ENCODE results near the gene TARS2.

TARS2 gene

DNA sequence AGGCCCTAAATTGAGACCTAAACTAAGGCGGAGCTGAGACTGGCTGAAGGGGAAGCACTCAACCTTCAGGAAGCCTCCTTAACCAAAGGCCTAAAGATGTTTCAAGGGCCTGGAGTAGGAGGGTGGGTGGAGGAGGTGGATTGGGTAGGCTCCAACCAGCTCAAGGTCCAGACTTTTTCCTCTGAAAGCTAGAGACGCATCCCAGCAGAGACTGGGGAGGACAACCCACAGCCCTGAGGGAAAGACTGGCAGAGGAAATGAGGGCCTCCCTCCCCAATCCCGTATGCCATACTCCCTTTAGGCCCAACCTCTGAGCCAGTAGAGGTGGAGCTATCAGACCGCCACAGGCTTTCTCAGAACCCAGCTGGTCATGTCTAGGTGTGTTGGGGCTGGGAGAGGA is 21.8 kb downstream of the TARS2 start:
- FAIRE-seq: no peak

DNA sequence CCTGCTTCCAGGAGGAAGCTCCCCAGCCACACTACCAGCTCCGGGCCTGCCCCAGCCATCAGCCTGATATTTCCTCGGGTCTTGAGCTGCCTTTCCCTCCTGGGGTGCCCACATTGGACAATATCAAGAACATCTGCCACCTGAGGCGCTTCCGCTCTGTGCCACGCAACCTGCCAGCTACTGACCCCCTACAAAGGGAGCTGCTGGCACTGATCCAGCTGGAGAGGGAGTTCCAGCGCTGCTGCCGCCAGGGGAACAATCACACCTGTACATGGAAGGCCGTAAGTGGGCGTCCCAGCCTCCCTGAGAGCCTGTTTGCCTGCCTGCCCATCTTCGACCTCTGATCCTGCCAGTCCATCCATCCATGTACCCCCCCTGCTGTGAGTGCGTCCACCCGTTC is 24.3 kb downstream of the TARS2 start:
- no peak for FAIRE-seq

DNA sequence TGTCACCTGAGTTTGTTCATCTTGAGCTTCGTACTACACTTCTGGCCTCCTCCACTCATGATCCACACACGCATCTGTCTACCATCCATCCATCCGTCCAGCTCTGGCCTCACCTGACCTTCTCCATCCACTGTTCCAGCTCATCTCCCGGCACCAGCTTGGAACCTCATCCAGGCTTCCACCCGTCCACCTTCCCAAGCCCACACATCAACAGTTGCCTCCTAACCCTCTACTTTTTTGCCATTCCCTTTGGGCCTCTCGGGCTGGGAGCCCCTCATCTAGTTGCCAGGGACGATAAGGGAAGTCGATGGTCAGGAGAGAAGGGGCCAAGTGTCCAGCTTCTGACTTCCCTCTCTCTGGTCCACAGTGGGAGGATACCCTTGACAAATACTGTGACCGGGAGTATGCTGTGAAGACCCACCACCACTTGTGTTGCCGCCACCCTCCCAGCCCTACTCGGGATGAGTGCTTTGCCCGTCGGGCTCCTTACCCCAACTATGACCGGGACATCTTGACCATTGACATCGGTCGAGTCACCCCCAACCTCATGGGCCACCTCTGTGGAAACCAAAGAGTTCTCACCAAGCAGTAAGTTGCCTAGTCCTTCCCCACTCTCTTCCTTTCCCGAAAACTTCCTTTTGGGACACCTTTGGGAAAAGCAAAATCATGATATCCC is 24.9 kb downstream of the TARS2 start:
- FAIRE-seq: no peak

DNA sequence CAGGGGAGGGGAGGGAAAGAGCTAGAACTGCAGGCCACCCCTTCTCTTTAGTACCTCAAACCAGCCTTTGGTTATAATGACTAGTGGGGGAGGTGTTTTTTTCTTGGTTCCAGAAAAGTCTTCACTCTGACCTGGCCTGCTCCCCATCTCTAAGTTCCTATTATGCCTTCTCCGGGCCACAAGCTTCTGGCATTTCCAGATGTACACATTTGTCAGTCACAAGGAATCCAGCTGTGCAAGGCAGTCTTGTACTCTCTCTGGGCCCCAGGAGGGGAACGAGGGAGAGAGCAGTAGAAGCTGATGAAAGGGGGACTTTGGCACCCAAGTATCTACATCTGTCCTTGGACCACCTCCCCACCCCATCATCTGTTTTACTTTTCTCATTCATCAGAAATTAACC is 25.6 kb downstream of the TARS2 start:
- FAIRE-seq: no peak

DNA sequence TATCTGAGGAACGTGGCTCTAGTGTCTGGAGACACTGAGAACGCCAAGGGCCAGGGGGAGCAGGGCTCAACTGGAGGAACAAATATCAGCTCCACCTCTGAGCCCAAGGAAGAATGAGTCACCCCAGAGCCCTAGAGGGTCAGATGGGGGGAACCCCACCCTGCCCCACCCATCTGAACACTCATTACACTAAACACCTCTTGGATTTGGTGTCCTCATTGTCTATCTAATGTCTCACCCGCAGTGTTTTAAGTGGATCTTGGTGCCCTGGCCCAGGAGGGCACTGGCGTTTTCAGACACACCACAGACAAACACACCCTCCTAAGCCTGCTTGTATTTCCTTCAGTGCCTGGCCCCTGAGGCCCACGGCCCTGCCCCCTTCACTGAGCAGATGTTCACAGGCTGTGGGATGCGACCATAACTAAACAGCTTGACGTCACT is 26.2 kb downstream of the TARS2 start:
- no peak for FAIRE-seq

DNA sequence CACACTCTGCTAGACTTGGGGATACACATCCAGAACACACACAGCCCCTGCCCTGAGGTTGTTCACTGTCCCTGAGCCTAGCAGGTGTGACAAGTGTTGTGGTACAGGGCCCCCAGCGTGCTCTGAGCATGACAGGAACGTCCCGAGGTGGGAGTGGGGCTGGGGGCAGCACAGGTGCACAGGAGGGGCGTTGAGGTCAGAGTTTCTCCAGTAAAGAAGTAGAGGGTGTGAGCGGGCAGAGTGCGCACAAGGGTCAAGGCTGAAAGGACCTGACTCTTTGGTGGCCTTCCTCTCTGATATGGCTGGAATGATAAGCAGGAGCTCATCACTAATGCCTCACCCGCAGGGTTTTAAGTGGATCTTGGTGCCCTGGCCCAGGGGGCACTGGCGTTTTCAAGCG is 27.0 kb downstream of the TARS2 start:
- FAIRE-seq: no peak

DNA sequence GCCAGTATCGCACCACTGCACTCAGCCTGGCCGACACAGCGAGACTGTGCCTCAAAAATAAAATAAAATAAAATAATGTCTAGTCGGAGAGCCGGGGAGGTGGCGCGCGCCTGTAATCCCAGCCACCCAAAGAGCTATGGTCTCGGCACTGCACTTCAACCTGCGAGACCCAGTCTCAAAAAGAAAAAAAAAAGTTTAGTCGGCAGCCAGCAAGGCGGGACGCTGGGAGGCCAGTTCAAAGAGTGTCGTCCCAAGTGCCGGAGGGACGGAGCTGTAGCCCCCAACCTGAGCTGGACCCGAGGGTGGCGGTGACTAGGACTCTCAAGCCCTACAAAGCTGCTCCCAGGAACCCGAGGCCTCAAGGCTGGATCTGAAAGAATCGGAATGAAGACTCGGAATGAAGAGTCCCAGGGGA is 27.7 kb downstream of the TARS2 start:
- FAIRE-seq: no peak

DNA sequence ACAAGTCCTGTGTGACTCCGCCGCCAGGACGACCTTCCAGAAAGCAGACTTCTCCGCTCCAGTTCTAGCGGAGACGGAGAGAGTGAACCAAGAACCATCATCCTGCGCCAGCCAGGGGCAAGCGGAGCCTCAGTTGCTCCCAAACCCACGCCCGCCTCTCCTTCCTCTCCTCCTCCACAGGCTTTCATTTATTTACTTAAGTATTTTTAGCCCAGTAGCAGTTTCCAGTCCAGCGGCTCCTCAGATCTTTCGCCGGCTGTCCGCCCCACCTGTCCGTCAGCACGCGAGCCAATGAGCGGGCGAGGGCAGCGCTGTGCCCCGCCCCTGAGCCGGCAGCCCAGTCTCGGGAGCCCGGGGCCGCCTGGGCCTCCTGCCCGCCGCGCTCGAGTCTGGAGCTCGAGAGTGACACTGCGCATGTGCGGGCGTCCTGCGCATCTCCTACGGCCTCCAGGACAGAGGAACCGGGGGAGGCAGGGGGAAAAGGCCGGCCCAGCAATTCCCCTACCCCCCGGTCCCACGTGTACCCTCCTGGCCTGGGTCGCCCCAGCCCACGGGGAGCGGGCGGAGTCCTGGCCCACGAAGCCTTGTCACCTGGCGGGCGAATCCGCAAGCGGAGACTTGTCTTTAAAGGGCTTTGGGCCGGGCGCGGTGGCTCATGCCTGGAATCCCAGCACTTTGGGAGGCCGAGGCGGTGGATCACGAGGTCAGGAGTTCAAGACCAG is 28.3 kb downstream of the TARS2 start, which contains the start of gene FALEC:
FALEC (plus strand) TSS at position 425 of the 722 bp plus-strand sequence.
- no peak for FAIRE-seq

DNA sequence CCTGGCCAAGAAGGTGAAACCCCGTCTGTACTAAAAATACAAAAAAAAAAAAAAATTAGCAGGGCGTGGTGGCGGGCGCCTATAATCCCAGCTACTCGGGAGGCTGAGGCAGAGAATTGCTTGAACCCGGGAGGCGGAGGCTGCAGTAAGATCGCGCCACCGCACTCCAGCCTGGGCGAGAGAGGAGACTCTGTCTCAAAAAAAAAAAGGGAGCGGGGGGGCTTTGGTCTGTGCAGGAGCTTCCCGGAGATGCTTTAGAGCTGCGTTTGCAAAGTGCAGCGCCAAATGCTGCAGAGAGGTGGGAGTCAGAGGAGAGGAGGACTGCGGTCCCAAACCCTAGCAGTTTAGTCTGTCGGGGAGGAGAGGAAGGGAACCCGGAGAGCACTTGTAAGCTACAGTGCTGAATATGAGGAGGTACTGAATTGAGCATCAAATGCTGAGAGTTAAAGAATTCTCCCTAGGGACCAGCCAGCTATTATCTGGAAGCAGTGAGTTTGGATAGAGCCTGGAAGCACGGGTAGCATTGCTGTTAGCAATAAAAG is 28.9 kb downstream of the TARS2 start:
- FAIRE-seq: no peak

DNA sequence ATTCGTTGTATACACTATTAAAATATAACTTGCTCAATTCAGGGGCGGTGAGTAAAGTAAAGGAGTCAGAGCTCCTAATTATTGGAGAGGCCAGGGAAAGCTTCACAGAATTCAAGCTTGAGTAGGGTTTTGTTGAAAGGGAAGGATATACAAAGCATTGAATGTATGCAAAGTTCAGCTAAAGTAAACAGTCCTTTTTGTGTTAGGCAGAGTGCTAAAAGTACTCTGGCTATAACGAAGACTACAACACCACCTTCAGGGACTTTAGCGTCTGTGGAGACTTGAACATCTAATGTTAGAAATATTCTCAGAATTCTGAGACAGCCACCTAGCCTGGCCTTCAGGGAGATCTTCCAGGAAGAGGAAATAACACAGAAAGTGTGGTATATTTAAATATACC is 29.4 kb downstream of the TARS2 start:
- FAIRE-seq: no peak

DNA sequence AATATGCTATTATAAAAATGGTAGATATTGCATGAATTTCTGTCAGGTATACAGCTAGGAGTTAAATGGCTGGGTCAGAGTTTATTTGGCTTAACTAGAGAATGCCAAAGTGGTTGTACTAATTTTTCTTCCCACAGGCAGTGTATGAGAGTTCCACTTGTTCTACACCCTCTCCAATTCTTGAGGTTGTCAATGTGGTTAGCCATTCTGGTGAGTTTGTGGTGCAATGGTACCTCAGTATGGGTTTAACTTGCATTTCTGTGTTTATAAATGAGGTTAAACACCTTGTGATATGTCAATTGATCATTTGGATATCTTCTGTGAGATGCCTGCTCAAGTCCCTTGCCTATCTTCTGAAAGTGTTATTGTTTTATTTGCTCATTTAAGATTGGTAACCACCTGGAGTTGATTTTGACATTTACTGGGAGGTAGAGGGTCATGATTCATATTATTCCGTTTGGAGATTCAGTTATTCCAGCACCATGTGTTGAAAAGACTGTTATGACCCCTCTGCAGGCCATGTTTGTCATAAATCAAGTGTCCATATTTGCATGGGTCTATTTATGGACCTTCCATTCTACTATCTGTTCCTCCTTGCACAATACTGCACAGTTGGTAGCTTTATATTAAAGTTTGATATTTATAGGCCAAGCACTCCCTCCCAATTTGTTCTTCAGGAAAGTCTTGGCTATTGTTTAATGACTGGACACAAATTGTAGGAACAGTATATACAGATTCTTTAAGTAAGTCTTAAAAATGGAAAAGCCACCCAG is 34.2 kb downstream of the TARS2 start:
- no peak for FAIRE-seq

DNA sequence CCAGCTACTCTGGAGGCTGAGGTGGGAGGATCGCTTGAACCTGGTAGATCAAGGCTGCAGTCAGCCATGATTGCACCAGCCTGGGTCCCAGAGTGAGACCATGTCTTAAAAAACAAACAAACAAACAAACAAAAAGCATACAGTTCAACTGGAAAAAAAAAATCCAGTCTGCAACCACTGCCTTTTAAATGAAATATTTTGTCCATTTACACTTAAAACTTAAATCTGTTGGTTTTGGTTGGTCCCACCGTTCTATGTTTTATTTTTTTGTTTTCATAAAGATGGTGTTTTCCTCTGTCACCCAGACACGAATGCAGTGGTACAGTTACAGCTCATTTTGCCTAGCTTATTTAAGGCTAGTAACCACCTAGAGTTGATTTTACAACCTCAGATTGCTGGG is 38.1 kb downstream of the TARS2 start:
- FAIRE-seq: no peak

DNA sequence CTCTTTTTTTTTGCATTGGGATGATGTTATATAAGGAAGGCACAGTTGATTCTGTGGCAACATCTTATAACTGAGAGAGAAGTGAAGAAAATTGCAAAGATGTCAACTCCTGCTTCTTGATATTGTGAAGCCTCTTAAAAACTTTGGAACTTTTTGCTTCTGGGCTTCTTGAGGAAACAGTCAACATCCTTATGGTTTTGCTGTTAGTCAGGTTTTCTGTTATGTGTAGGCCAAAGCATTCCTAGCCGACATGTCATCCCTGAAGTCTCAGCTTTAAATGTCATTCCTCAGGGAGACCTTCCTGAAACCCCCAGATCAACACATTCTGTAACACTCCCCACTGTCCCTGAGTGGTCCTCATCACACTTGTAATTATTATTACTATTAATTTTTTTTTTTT is 41.0 kb downstream of the TARS2 start:
- FAIRE-seq: no peak

DNA sequence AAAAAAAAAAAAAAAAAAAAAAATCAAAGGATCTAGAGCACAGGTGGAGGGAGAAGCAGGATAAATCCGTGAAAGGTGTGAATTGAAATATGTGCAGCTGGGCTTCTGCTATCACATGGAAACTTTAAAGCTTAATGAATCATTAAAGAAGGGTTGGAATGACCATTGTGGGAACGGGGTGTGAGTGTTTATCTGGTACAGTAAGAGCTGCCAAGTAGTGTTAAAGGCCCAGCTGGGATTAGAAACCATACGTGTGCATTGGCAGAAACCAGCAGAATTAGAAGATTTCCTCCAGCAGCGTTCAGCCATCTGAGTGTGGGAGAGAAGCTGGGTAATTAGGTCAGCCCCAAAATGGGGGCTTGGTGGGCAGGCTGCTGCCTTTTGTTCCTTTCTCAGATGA is 41.8 kb downstream of the TARS2 start:
- FAIRE-seq: peak; percentile 24

DNA sequence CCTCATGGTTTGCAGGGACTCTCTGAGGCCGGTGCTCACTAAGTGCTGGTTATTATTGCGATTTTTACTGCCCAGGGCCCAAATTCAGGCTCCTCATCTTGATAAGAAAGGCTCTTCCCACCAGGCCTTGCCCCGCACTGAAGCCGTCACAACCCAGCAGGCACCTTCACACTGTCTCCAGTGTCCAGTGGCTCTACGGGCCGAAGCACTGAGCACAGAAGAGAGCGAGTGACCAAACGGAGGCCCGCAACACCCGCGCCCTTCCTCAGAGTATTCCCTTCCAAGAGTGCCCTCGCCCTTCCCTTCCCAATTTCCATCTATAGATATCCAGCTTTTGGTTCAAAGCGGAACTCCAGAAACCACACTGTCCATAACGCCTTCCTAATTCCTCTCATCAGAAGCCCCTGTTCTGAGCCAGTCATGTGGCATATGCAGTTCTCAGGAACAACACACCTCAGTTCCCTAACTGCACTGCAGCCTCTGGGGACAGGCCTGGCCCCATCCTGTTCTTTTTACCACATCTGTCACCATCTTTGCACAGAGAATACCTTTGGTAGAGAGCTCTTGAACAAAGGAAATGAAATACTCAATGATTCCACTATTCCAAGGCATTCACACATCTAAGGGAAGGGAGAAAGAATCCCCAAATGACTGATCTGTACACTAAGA is 43.4 kb downstream of the TARS2 start:
- FAIRE-seq: no peak

DNA sequence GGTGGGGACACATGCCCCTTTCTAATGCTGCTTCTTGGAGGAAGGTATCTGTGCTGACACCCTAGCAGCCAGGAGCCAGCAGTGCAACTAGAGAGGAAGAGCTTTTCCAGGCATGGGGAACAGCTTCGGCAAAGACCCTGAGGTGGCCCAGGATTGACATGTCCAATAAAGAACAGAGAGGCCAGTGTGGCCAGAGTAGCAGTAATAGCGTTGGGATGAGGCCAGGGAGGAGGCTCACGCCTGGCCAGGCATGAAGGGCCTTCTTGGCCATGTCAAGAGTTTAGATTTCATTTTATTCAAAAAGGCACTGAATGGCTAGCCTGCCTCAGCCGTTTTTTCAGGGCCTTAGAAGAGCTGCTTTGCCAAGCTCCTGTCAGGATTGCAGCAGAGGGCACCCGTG is 45.6 kb downstream of the TARS2 start:
- FAIRE-seq: no peak

DNA sequence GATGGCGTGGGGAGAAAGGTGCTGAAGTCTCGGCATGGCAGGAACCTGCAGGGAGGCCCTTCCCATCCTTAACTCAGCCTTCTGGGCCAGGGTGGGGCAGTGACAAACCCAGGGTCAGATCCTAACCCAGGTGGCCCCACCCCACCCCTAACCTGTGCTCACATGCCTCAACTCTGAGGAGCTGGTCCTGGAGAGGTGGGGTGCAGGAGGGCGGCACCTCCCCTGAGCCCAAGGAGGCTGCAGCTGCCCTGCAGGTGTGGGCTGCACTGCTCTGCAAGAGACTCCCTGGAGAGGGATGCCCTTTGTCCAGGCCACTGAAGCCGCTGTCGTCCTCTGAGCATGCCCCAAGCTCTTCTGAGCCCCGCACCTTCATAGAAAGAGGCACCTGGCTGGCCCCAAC is 46.8 kb downstream of the TARS2 start:
- no peak for FAIRE-seq

DNA sequence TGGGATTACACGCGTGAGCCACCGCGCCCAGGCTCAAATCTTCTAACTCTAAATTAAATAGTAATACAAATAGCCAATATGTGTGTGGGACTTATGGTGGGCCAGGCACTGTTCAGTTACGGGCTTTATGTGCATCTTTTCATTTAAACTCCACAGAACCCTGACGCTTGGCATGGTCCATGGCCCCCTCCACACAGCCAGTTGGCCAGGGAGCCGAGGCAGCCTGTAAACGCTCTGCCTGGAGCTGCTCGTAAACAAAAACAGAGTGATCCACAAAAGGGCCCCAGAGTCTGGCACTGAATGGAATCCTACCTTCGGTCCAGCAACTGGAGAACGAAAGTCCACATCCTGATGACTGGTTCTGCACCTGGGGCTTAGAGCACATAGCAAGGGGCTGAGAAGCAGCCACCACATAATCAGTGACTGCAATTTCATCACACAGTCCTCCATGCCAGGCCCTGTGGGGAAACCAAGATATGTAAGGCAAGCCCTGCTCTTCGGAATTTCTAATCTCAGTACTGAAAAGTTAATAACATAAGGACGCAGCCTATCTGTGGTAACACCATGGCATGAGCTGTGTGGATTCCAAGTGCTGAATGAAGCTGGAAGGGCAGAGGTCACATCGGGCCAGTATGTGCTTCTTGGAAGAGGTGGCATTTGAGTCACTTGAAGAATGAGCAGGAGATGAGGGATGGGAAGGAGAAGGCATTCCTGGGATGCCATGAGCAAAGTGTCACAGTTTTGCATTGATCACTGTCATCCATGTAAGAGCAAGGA is 48.5 kb downstream of the TARS2 start:
- FAIRE-seq: no peak

DNA sequence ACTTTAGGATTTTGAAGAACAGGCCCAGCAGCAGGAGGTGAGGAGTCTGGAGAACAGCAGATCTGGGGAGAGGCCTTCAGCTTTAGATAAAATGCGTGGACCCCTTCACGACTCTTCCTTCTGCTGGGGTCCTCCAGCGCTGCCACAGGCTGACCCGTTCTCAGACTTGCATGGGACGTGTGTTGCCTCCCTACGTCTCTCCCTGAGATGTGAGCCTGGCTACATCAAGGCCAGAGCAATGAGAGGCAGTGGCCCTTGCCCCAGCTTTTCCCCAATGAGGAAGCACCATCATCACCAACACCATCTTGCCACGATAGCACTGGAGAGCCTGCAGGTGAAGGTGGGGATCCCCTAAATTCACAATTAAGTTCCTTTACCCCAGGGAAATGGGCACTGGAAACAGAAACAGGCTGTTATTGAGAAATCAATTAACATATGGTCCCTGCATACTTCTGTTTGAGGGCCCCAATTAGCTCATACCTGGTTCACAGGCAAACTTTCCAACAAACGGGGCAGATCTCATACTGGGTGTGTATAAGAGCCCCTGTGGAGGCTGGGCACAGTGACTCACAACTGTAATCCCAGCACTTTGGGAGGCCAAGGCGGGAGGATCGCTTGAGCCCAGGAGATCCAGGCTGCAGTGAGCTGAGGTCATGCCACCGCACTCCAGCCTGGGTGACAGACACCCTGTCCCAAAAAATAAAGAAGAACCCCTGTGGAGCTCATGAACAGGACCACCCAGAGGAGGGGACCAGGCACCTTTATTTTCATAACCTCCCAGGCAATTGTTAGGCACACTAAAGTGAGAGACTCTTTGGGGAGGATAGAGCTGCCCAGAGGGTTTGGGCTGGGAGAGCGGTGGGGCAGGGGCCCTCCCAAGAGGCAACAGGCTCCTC is 49.9 kb downstream of the TARS2 start:
- no peak for FAIRE-seq

DNA sequence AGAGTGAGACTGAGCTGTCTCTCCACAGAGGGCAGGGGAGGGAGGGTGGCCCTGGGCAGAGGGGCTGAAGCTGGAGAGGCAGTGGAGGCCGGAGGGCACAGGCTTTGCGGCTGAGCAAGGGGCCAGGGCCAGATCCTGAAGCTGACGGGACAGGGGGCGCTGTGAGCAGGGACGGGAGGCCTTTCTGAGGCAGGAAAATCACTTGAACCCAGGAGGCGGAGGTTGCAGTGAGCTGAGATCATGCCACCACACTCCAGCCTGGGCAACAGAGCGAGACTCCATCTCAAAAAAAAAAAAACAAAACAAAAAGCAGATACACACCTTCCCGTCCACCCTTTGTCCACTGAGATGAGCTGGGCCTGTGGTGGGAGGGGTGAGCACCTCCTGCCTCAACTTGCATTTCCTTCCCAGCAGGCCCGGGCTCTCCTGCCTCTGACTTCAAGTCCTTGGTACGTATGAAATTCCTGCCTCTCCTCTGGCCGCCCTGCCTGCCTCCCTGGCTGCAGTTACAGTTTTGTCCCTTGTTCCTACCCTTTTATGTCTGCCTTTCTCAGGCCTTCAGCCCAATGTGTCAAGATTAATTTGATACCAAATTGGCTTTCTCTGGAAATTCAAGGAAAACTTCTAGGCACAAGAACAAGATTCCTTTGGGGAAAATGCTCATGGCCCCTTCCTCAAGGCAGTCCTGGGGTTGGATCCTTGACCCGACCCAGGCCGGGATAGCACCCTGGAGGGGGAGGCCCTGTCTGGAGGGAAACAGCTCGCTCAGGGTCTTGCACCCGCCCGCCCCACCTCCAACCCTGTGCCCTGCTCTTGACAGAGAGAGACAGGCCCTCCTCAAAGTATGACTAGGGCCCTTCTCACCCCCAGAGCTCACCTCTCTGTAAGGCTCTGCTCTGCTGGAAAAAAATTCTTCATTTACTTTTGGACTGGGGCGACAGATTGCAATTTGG is 50.8 kb downstream of the TARS2 start:
- no peak for FAIRE-seq

Data from islet of Langerhans (tissue), 1 donor.